Umbilical cord (tissue), 2 donors: ENCODE results near the gene TECPR1. TPM values are rescaled to one million over a fixed set of nuclear protein-coding genes. Genes with fewer than 3 reads are reported as not detected.

Experiments used
- DNase-seq: peaks from one replicate; pipeline ENCODE4 v3.0.0-alpha.2; 2015; ENCODE audit warnings: low spot score
- total RNA-seq: library from RNA; depleted of rRNA; stranded (reverse); fragments of >200 nt; gene quantifications from one replicate; pipeline ENCODE4 v1.2.3, GENCODE V29; 2014; ENCODE audit warnings: low replicate concordance; ENCODE audit not compliant: insufficient read depth

TECPR1 gene
- total RNA-seq, 1 donor from 2014 or later = 11.8 TPM

- DNase-seq = peak; percentile 5
Measured at GRCh38 chr7:98165827-98166667, 86.0 kb downstream of the TECPR1 start.

Other genes with a start within 250 kb of the TECPR1 start
- gene LMTK2, start 145.4 kb downstream of the TECPR1 start, total RNA-seq = 10.1 TPM
- gene BHLHA15, start 40.8 kb downstream of the TECPR1 start, total RNA-seq = not detected
- gene BRI3, start 29.5 kb upstream of the TECPR1 start, total RNA-seq = 18.3 TPM
- 1.2 TPM for gene BAIAP2L1, start 148.9 kb upstream of the TECPR1 start, total RNA-seq